ENCODE measurements around the gene ACTR3.
"Not testable (repeated sequence)": the region's sequence is repeated elsewhere in the genome, so short reads cannot be mapped to it uniquely, and the experiment has no call there.

DNA sequence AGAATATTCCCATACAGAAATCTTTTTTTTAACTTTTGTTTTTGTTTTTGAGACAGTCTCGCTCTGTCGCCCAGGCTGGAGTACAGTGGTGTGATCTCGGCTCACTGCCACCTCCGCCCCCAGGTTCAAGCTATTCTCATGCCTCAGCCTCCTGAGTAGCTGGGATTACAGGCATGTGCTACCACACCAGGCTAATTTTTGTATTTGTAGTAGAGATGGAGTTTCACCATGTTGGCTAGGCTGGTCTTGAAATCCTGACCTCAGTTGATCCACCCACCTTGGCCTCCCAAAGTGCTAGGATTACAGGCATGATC lies 46.2 kb upstream of the ACTR3 start:
- TF ChIP-seq, protein P1, sequence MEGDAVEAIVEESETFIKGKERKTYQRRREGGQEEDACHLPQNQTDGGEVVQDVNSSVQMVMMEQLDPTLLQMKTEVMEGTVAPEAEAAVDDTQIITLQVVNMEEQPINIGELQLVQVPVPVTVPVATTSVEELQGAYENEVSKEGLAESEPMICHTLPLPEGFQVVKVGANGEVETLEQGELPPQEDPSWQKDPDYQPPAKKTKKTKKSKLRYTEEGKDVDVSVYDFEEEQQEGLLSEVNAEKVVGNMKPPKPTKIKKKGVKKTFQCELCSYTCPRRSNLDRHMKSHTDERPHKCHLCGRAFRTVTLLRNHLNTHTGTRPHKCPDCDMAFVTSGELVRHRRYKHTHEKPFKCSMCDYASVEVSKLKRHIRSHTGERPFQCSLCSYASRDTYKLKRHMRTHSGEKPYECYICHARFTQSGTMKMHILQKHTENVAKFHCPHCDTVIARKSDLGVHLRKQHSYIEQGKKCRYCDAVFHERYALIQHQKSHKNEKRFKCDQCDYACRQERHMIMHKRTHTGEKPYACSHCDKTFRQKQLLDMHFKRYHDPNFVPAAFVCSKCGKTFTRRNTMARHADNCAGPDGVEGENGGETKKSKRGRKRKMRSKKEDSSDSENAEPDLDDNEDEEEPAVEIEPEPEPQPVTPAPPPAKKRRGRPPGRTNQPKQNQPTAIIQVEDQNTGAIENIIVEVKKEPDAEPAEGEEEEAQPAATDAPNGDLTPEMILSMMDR (IDR thresholded peaks at IDR 0.05): not testable (repeated sequence)
- not testable (repeated sequence) for TF ChIP-seq POLR2A, EP300, POLR2AphosphoS5 (IDR thresholded peaks at IDR 0.05)
